Measurements from ENCODE around the gene DMBX1. TPM values are rescaled to one million over a fixed set of nuclear protein-coding genes. Genes with fewer than 3 reads are reported as not detected.

Gene DMBX1
- not detected for total RNA-seq

- DNase-seq (ENCODE audit: low read depth in 2 of 3, low spot score in 2 of 3), result peak in 2 of 3 donors; percentile 33 to 39
Observed at GRCh38 chr1:46489638-46490405, at the start of gene DMBX1. Gene DMBX1, plus strand, starts transcription at chr1:46489836. Its CDS starts 17,175 bp downstream, at chr1:46507011.

- DNase-seq (ENCODE audit: low read depth in 2 of 3, low spot score in 2 of 3), result no peak
Observed at GRCh38 chr1:46440478-46440877, 49.2 kb upstream of the DMBX1 start.

- DNase-seq (ENCODE audit: low read depth in 2 of 3, low spot score in 2 of 3), result peak; percentile 39 to 83 (median 74)
Observed at GRCh38 chr1:46442317-46443161, 47.1 kb upstream of the DMBX1 start.

GRCh38 chr1:46444466-46444865 lies 45.2 kb upstream of the DMBX1 start:
- DNase-seq (ENCODE audit: low read depth in 2 of 3, low spot score in 2 of 3), result no peak

GRCh38 chr1:46445773-46446256 lies 43.8 kb upstream of the DMBX1 start:
- DNase-seq (ENCODE audit: low read depth in 2 of 3, low spot score in 2 of 3), result no peak

GRCh38 chr1:46446646-46447498 lies 42.8 kb upstream of the DMBX1 start:
- peak; percentile 36 to 85 (median 67) for DNase-seq (ENCODE audit: low read depth in 2 of 3, low spot score in 2 of 3)

GRCh38 chr1:46447499-46448108 lies 42.0 kb upstream of the DMBX1 start:
- no peak for DNase-seq (ENCODE audit: low read depth in 2 of 3, low spot score in 2 of 3)

- peak in 1 of 3 donors; percentile 35 for DNase-seq (ENCODE audit: low read depth in 2 of 3, low spot score in 2 of 3)
Observed at GRCh38 chr1:46448109-46448911, 41.3 kb upstream of the DMBX1 start.

- peak in 1 of 3 donors; percentile 14 for DNase-seq (ENCODE audit: low read depth in 2 of 3, low spot score in 2 of 3)
Observed at GRCh38 chr1:46449223-46450159, 40.1 kb upstream of the DMBX1 start.

- no peak for DNase-seq (ENCODE audit: low read depth in 2 of 3, low spot score in 2 of 3)
Observed at GRCh38 chr1:46450160-46450517, 39.5 kb upstream of the DMBX1 start.

- DNase-seq (ENCODE audit: low read depth in 2 of 3, low spot score in 2 of 3), result no peak
Observed at GRCh38 chr1:46451948-46452930, 37.4 kb upstream of the DMBX1 start.

GRCh38 chr1:46452931-46453325 lies 36.7 kb upstream of the DMBX1 start:
- no peak for DNase-seq (ENCODE audit: low read depth in 2 of 3, low spot score in 2 of 3)

GRCh38 chr1:46453449-46453848 lies 36.2 kb upstream of the DMBX1 start:
- no peak for DNase-seq (ENCODE audit: low read depth in 2 of 3, low spot score in 2 of 3)

GRCh38 chr1:46455951-46456350 lies 33.7 kb upstream of the DMBX1 start:
- DNase-seq (ENCODE audit: low read depth in 2 of 3, low spot score in 2 of 3), result no peak

GRCh38 chr1:46456411-46456963 lies 33.1 kb upstream of the DMBX1 start:
- no peak for DNase-seq (ENCODE audit: low read depth in 2 of 3, low spot score in 2 of 3)

- DNase-seq (ENCODE audit: low read depth in 2 of 3, low spot score in 2 of 3), result no peak
Observed at GRCh38 chr1:46457178-46457577, 32.5 kb upstream of the DMBX1 start.

- DNase-seq (ENCODE audit: low read depth in 2 of 3, low spot score in 2 of 3), result no peak
Observed at GRCh38 chr1:46458190-46458589, 31.4 kb upstream of the DMBX1 start.
